ENCODE measurements around the gene MRPL1.
"Not testable (repeated sequence)": the region's sequence is repeated elsewhere in the genome, so short reads cannot be mapped to it uniquely, and the experiment has no call there.

MRPL1 gene

GRCh38 chr4:77963004-77963403 lies 100.4 kb downstream of the MRPL1 start:
- DNase-seq = no peak

- not testable (repeated sequence) for DNase-seq
Observed at GRCh38 chr4:77973657-77974056, 111.0 kb downstream of the MRPL1 start.

- not testable (repeated sequence) for DNase-seq
Observed at GRCh38 chr4:77982900-77983540, 120.4 kb downstream of the MRPL1 start.

- DNase-seq = not testable (repeated sequence)
Observed at GRCh38 chr4:77983612-77984311, 121.1 kb downstream of the MRPL1 start.

GRCh38 chr4:77989968-77990367 lies 127.3 kb downstream of the MRPL1 start:
- no peak for DNase-seq

- no peak for DNase-seq
Observed at GRCh38 chr4:77990456-77990855, 127.8 kb downstream of the MRPL1 start.

- no peak for DNase-seq
Observed at GRCh38 chr4:77990904-77991358, 128.3 kb downstream of the MRPL1 start.

GRCh38 chr4:77992581-77992980 lies 130.0 kb downstream of the MRPL1 start:
- DNase-seq = no peak

- DNase-seq = no peak
Observed at GRCh38 chr4:77994194-77994721, 131.6 kb downstream of the MRPL1 start.

- DNase-seq = no peak
Observed at GRCh38 chr4:77996076-77996475, 133.4 kb downstream of the MRPL1 start.

GRCh38 chr4:78001531-78001930 lies 138.9 kb downstream of the MRPL1 start:
- DNase-seq = no peak

- no peak for DNase-seq
Observed at GRCh38 chr4:78002260-78002659, 139.6 kb downstream of the MRPL1 start.

All from nucleus accumbens (tissue), 56 donors.